HG03575 (cell line): ENCODE results near the gene SWI5.
"Not testable (repeated sequence)": the region's sequence is repeated elsewhere in the genome, so short reads cannot be mapped to it uniquely, and the experiment has no call there.

ENCODE experiments used
- ATAC-seq: cut with Tn5 transposase; IDR thresholded peaks from one replicate; pipeline ENCODE4 v1.9.1; 2021; ENCODE audit not compliant: unreplicated experiment, insufficient number of reproducible peaks, low FRiP score; ENCODE audit errors: extremely low read depth

Gene SWI5

DNA sequence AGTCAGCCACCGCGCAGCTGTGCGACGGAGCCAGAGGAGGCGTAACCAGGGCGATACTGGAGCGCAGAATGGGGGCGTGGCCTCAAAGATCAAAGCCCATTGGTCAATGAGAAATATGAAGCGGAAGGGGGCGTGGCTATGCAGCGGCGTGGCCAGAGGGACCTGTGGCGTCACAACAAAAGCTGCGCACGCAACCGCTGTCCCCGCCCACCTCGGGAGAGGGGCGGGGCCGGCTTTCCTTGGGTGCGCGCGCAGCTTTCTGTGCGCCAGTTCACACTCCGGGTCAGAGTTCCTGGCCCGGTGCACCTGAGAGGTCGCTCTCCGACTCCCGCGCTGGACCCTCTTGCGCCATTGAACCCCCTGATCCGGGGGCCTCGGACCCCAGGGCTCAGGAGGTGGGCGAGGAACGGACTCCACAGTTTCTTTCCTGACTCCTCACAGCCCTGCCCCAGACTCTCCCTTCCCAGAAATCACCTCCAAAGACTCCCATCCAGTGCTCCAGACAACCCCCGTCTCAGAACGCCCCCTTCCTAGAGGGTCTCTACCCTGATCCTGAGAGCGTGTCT is at the start of gene SWI5:
Gene SWI5, plus strand, starts transcription at position 269 of the 566 bp plus-strand sequence.
- ATAC-seq: peak; percentile 76

DNA sequence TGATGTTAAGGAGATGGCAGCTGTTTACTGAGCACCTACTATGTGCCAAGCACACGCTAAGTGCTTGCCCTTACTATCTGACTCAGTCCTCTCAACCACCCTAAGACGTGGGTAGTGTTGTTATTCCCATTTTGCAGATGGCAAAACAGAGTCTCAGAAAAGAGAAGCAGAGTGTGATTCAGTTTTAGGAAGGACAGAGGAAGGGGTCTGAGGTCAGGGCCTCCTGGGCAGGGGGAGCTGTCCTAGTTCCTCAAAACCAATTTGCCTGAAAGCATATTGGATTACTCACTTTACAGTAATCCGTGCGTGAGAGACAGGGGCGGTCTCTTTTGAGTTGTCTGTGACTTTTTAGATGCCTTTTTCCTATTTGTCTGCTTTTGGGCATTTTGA is 49.7 kb upstream of the SWI5 start:
- ATAC-seq: no peak

DNA sequence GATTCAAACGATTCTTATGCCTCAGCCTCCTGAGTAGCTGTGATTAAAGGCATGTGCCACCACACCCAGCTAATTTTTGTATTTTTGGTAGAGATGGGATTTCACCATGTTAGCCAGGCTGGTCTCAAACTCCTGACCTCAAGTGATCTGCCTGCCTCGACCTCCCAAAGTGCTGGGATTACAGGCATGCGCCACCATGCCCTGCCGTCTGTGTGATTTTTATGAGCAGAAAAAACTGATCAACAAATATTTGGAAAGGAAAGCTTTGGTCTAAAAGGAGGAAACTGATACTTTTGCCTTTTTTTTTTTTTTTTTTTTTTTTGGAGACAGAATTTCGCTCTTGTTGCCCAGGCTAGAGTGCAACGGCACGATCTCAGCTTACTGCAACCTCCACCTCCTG is 45.2 kb upstream of the SWI5 start:
- not testable (repeated sequence) for ATAC-seq

DNA sequence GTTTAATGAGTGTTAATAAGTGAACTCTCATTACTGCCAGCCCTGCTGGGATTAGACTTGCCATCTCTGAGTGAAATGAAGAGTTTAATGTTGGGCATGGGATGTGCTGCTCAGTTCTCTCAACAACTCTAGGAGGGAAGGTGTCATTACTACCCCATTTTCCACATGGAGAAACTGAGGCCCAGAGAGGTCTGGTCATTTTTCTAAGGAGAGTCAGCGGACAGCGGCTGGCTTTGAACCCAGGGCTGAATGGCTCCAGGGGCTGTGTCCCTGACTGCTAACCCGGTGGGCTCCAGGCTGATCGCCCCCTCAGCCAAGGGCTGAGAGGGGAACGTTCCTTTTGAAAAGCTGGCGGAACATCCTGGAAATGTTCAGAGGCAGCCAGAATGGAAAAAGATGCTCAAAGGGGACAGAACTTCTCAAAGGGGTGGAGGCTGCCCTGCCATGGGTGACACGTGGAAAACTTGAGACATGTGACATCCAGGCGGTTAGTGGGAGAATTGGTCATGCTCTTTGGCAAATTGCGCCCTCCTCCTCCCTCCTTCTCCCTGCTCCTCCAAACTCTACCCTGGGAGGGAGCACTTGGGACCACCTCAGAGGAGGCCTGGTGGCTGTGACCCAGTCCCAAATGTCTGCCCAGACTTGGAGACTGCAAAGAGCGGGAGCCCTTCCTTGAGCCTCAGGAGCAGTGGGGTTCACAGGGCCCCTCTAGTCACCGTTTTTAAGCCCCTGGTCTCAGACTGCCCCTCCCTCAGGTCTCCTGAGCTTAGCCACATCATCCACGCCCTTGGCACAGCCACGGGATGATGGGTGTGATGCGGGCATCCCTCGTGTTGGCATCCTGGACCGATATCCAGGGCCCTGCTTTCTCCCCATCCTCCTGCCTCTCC is 44.2 kb upstream of the SWI5 start:
- ATAC-seq: no peak

DNA sequence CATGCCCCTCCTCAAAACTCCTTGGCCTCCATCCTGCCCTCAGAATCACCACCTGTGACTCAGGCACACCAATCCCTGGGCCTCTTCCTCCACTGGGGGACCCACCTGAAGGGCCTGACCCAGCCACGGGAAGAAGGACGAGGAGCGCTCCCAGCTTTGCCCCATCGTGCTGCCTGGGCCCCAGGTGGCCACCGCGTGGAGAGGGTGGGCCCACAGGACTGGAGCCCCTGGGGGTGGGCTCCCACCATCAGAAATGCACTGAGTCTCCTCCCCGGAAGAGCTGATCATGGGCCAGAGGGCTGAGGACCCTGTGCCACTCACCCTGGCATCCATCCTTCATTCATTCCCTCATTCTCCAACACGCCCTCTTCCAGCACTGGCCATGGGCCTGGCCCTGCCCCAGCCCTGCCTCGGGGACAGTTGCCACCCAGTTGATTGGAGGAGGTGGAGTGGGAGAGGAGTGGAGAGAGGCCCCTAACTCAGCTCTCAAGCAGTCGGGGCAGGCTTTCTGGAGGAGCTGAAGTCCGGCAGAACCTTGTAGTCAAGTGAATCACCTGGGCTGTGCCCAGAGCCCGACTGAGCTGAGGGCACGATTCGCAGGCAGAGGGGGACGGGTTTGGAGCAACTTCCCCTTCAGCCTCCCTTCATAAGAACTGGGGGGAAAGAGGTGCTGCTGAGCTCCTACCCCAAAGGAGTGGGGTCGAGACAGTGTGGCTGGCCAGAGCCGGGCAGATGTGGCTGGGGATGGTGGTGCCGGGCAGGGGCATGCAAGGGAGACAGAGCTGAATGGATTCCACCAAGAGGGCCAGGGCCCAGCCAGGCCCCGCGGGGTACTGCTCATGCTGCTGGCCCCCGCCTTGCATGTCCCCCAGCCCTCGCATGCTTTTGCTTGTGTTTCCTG is 43.3 kb upstream of the SWI5 start:
- no peak for ATAC-seq

DNA sequence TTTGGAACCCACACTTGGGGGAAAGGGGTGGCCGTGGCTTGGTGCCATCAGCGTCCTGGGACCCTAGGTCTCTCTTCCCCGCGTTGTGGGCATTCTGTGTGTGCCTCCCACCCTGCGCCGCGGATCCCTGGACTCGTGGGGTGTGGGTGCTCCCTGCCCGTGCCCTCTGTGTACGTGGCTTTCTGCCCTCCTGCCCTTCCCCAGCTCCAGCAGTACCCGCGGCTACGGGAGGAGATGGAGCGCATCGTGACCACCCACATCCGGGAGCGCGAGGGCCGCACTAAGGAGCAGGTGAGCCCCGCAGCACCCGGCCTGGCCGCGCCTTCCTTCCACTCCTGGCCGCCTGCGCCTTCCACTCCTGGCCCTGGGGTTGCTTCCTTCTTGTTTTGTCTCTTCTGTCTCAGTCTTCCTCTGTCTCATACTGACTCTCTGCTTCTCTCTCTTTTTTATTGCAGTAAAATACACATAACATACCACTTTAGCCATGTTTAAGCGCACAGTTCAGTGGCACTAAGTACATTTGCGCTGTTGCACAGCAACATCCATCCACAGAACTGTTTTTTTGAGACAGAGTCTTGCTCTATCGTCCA is 42.2 kb upstream of the SWI5 start:
- no peak for ATAC-seq

DNA sequence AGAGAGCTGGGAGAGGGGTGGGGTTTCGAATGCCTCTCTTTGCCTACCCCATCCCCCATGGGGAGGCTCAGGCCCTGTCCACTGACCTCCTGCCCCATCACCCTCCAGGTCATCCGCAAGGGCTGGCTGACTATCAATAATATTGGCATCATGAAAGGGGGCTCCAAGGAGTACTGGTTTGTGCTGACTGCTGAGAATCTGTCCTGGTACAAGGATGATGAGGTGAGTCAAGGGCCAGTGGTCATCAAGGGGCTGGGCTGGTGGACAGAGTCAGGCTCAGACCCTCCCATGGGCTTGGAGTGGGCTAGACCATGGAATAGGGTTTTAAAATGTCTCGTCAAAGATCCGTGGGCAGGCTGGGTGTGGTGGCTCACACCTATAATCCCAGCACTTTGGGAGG is 34.0 kb upstream of the SWI5 start:
- no peak for ATAC-seq

DNA sequence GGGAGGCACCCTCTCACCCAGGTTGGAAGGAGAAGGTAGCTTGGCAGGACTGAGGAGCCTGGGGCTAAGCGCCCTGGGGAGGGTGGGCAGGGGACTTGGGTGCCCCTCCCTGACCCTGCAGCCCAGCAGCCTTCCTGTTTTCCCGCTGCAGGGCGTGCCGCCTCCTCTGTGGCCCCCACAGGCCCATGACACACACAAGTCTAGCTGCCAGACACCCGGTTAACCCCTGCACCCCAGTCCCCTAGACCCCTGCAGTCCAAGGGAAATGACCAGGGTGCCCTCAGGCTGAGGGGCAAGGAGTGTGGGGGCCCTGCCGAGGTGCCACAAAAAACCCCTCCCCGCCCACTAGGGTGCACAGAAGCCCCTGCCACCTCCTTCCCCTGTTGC is 33.3 kb upstream of the SWI5 start:
- ATAC-seq: no peak

DNA sequence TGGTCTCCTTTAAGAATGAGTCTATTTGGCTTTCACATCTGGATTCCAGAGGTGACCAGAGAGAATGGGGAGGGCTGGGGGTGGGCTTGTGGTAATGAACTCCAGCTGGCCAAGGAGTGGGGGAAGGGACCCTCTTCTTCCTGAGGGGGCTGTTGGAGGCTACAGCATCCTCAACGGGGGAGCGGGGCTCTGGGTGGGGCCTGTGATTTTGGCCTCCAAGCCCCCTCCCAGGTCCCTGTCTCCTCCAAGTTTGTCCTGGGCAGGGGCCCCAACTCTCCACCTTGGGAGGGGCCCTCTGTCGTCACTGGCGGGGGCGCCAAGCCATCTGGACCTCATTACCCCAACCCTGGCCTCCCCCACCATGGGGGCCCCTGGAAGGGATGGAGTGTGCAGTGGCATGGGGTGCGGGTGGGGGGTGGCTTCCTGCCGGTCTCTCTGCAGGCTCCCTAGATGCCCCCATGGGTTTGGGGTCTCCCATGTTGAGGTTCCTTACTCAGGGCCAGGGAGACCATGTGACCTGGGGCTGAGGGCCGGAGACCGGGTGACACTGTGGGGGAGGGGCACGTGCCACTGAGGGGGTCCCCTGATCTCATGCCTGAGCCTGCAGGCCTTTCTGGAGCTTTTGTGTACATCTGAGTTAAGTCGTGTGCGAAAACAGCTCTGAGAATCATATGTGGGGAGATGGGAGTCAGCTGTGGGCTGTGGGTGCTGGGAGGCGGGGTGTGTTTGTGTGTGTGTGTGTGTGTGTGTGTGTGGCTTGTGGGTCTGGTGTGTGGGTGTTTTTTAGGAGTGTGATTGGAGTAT is 32.7 kb upstream of the SWI5 start:
- ATAC-seq: no peak

DNA sequence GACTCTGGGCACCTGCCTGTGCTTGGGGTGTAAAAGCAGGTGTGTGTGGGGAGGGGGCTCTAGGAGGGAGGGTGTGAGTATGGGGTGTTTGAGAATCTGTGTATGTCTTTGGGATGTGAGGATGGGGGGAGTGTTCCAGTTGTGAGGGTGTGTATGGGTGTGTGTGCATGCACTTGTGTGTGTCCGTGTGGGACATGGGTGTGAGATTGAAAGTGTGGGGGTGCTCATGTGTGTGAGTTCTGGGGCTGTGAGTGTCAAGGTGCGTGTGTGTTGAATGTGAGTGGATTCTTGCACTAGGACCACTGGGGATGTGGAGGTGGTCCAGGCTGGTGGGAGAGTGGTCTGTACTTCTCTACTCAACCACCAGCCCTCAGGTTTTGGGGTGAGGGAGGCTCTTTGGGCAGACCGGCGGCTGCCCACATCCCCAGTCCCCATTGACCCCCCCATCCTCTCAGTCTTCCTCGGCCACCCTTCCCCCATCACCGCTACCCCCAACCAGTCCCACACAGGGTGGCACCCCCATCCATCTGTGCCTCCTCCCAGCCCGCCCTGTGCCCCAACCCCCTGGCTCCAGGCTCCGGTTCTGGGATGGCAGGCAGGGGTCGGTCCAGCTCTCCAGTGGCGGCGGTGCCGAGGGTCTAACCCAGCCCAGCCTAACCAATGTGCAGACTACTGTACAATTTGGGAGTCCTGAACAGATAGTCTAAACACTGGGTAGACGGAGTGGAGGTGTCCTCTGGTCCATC is 31.8 kb upstream of the SWI5 start:
- no peak for ATAC-seq

DNA sequence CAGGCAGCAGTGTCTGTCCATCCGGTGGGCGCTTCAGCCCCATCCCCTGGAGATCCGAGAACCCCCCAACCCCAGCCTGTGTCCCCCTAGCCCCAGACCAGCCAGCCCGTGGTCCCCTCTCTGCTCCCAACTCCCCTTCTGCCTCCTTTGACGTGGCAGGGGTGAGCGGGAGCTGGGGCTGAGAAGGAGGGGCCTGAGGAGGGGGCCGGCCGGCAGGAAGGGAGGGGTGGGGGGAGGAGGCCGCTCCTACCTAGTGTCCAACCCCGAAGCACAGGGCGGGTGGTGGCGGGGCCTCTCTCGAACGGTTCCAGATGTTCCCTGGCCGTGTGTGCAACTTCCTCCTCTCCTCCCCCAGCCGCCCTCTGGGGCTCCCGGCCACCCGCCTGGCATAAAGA is 31.2 kb upstream of the SWI5 start:
- ATAC-seq: no peak

DNA sequence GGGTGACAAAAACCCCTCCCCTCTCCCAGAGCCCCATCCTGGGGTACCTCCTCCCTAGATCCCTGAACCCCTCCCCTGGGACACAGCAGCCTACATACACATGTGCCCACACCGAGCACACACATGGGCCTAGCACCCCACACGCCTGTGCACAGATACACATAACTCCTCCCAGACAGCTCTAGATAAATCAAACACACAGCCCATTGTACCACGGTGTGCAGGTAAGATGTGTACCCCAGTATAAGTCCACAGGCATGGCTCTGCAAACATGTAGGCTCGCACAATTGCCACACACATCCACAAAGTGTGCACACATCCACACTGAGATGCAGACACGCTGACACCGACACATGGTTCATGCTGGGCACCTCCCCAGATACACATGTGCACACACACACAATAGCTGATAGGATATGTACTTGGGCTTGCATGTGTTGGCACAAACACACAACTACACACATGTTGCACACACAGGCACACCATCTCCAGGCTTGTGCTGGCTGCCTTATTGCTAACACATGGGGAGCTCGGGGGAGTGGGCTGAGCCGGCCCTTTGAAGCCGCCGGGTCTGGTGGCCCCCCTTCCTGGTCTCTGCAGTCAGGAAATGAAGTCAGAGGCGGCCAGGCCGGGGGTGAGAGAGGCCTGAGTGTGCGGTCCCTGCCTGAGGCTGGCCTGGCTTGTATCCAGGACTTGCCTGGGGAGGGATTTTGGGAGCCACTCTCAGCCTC is 30.5 kb upstream of the SWI5 start:
- ATAC-seq: no peak

DNA sequence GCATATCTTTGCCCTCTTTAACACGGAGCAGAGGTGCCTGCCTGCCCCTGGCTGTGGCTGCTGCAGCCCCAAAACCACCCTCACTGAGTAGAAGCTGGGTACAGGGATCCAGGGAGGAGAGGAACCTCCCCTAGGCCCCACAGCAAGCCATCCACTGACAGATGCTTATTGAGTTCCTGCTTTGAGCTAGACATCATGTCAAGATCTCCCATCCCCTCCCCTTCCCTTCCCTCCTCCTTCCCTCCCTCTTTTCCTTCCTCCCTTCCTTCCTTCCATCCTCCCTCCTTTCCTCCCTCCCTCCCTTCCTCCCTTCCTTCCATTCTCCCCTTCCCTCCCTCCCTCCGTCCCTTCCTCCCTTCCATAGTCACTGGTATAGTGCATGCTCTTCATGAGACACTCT is 29.6 kb upstream of the SWI5 start:
- ATAC-seq: no peak

DNA sequence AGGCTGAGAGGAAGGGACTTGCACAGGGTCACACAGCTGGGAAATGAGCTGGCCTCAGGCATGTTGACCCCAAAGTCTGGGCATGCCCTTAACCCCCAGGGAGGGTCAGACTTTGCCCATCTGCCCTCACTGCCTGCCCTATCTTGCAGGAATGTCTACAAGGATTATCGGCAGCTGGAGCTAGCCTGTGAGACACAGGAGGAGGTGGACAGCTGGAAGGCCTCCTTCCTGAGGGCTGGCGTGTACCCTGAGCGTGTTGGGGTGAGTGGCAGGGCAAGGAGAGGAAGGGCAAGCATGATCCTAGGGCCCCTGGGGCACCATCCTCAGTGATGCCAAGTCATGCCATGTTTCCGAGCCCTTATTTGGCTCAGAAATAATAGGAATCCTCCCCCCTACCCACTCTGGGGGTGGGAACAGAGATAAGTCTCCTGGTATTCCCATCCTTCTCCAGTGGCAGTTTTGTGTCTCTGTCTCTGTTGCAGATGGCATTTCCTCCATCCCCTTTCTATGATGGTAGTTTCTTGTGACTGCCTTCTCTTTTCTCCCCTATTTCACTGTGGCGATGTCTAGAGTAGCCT is 28.8 kb upstream of the SWI5 start:
- no peak for ATAC-seq

DNA sequence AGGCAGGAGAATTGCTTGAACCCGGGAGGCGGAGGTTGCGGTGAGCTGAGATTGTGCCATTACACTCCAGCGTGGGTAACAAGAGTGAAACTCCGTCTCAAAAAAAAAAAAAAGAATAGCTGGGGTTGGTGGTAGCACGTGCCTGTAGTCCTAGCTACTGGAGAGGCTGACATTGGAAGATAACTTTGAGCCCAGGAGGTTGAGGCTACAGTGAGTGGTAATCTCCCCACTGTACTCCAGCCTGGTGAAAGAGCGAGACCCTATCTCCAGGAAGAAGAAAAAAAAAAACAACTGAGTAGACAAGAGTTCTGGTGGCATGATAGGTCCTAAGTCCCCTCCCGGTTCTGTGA is 26.5 kb upstream of the SWI5 start:
- ATAC-seq: no peak

DNA sequence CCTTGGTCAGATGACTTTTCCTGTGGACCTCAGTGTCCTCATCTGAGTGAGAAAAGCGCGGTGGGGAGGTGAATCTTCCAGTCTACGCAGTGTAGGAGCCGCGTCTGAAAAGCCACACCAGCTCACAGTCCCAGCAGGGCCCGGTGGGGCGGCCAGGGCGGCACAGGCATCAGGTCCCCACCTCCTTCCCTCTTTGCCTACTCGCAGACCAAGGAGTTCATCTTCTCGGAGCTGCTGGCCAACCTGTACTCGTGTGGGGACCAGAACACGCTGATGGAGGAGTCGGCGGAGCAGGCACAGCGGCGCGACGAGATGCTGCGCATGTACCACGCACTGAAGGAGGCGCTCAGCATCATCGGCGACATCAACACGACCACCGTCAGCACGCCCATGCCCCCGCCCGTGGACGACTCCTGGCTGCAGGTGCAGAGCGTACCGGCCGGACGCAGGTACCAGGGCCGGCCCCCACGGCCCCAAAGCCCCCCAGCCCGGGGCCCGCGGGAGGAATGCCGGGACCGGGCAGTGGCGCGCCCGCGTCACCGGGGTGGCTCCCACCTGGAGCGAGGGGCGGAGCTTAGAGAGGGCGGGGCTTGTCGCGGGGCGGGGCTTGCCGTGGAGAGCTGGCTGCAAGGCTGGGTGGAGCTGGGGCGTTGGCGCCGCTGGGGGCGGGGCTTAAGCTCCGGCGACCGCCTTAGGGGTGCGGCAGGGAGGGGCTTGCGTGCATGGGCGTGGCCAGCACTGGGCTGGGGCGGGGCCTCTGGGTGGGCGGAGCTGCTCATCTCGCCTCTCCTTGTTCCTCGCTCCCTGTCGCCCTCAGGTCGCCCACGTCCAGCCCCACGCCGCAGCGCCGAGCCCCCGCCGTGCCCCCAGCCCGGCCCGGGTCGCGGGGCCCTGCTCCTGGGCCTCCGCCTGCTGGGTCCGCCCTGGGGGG is 25.9 kb upstream of the SWI5 start:
- no peak for ATAC-seq
